ENCODE measurements around the gene ARSI. TPM values are rescaled to one million over a fixed set of nuclear protein-coding genes. Genes with fewer than 3 reads are reported as not detected.

ARSI gene
- total and polyA plus RNA-seq, 2 donors (not counting 3 experiments of a cell fraction or from before 2014, with no cell fraction given): 0.17 to 0.20 TPM

GRCh38 chr5:150296496-150296895 is 6.2 kb downstream of the ARSI start:
- Histone ChIP-seq H3K9me3 (replicated peaks; ENCODE audit: control insufficient read depth, insufficient read depth, low read length) (no peaks in the 10 kb centered on the region), H2AFZ (ENCODE audit: low read depth, low read length) (no peak overlapping the region), H3K9me1 (replicated peaks; ENCODE audit: control insufficient read depth, extremely low read depth, insufficient read depth, low read length) (no peaks in the 10 kb centered on the region), H3K9ac (replicated peaks; ENCODE audit: extremely low read depth, insufficient read depth, low read length) (no peak overlapping the region), H3K4me3 (replicated peaks in 1 of 3; ENCODE audit: insufficient read depth in 1 of 3, low read depth in 1 of 3, low read length in 3 of 3) (no peak overlapping the region), H4K20me1 (replicated peaks; ENCODE audit: control insufficient read depth, extremely low read depth, insufficient read depth, low read length) (no peaks in the 10 kb centered on the region), H3K79me2 (ENCODE audit: control insufficient read depth, insufficient read depth, low read length) (no peaks in the 10 kb centered on the region), H3K27me3 (ENCODE audit: control insufficient read depth in 2 of 2, insufficient read depth in 2 of 2, low read length in 2 of 2) (peaks cover 10 to 16% of the 10 kb centered on the region in 2 experiments), H3K36me3 (ENCODE audit: control insufficient read depth in 2 of 2, extremely low read depth in 1 of 2, insufficient read depth in 2 of 2, low read length in 2 of 2) (no peaks in the 10 kb centered on the region), H3K4me1 (ENCODE audit: control insufficient read depth, extremely low read depth, insufficient read depth, low read length) (no peaks in the 10 kb centered on the region), H3K4me2 (ENCODE audit: insufficient read depth, low read length) (no peak overlapping the region), H3K27ac (ENCODE audit: insufficient read depth, low read depth, low read length) (no peak overlapping the region)
- no TSS peak for BruUV-seq (replicated peaks)
- DNase-seq (ENCODE audit: low read depth, low spot score): no peak
- intact Hi-C loops (cut with micrococcal nuclease) (no loop called here), dilution Hi-C loops (cut with MboI; ENCODE audit: extremely low pct_ligation_motif_present, low sequenced_read_pairs) (no loop called here)
- ChIA-PET CTCF (no interaction called here), POLR2A (no interaction called here)
- TF ChIP-seq MYC (IDR thresholded peaks at IDR 0.05; ENCODE audit: low read depth, low read length) (no peak), CTCF (IDR thresholded peaks at IDR 0.05; ENCODE audit: extremely low read depth in 1 of 2, insufficient read depth in 1 of 2, low read depth in 1 of 2, low read length in 2 of 2) (no peak), POLR2AphosphoS5 (IDR thresholded peaks at IDR 0.05; ENCODE audit: insufficient read depth, low read depth, low read length) (no peak), FOS (IDR thresholded peaks at IDR 0.05; ENCODE audit: borderline replicate concordance, insufficient read depth, low read length) (no peak), EZH2 (IDR thresholded peaks at IDR 0.05; ENCODE audit: borderline replicate concordance, low read depth, low read length, severe bottlenecking) (no peak), GATA2 (IDR thresholded peaks at IDR 0.05; ENCODE audit: insufficient read depth, insufficient read length, low read depth, low read length) (no peak), JUN (IDR thresholded peaks at IDR 0.05; ENCODE audit: borderline replicate concordance, insufficient read depth, insufficient read length, low read depth) (no peak), POLR2A (IDR thresholded peaks at IDR 0.05; ENCODE audit: low read depth, low read length) (no peak), MAX (IDR thresholded peaks at IDR 0.05; ENCODE audit: insufficient read depth, insufficient read length) (no peak)
- no peak for FAIRE-seq

All from endothelial cell of umbilical vein (primary cell).